Endothelial cell of umbilical vein (primary cell): Measurements from ENCODE around the gene P2RY6. TPM values are rescaled to one million over a fixed set of nuclear protein-coding genes. Genes with fewer than 3 reads are reported as not detected.

Experiments used
- BruUV-seq: library from RNA; stranded (reverse); fragments of 400-500 nt; replicated peaks from 2 replicates; lab custom pipeline; 2021; lab: Mats Ljungman, UMichigan
- CTCF ChIA-PET: fragments of 300-600, 350-600 bp; sonication (Branson Sonifier 250); formaldehyde crosslinking; loops from one replicate; lab custom pipeline; 2021; ENCODE audit warnings: antibody characterized with exemption, inconsistent platforms; lab: Charles Lee
- POLR2A ChIA-PET: fragments of 300-600, 350-600 bp; sonication (Branson Sonifier 250); formaldehyde crosslinking; loops from one replicate; lab custom pipeline; 2021; ENCODE audit warnings: antibody characterized with exemption, inconsistent platforms; lab: Charles Lee
- DNase-seq: peaks from one replicate; pipeline ENCODE4 v3.0.0-alpha.2; 2011; ENCODE audit warnings: low read depth, low spot score
- FAIRE-seq: peaks from 2 replicates; lab custom pipeline; 2011; peaks lifted over from hg19 to GRCh38; lab: Jason Lieb, UNC
- H2AFZ ChIP-seq: 2 replicates; pipeline ENCODE4 v1.6.0; 2012; ENCODE audit warnings: low read depth, low read length, control low read depth, inconsistent platforms
- H3K27ac ChIP-seq: 2 replicates; pipeline ENCODE4 v1.5.1; 2011; ENCODE audit warnings: low read depth, mild to moderate bottlenecking, control low read depth, low read length, moderate library complexity; ENCODE audit not compliant: insufficient read depth
- H3K27me3 ChIP-seq, 2 experiments: 2 replicates each; pipeline versions ENCODE4 v1.6.0 to v1.6.1; 2011; ENCODE audit warnings: low read length in 2 of 2, mixed read lengths in 1 of 2; ENCODE audit not compliant: control insufficient read depth in 2 of 2, insufficient read depth in 2 of 2
- H3K36me3 ChIP-seq, 2 experiments: 2 replicates in 1 of 2; 3 replicates in 1 of 2; pipeline ENCODE4 v1.5.1; 2011; ENCODE audit warnings: low read length in 2 of 2, mild to moderate bottlenecking in 1 of 2, moderate library complexity in 1 of 2; ENCODE audit not compliant: control insufficient read depth in 2 of 2, insufficient read depth in 2 of 2; ENCODE audit errors: extremely low read depth in 1 of 2
- H3K4me1 ChIP-seq: 3 replicates; pipeline ENCODE4 v1.5.1; 2011; ENCODE audit warnings: mild to moderate bottlenecking, low read length; ENCODE audit not compliant: control insufficient read depth, insufficient read depth; ENCODE audit errors: extremely low read depth
- H3K4me2 ChIP-seq: 2 replicates; pipeline ENCODE4 v1.6.1; 2011; ENCODE audit warnings: low read length, control low read depth, mixed read lengths; ENCODE audit not compliant: insufficient read depth
- H3K4me3 ChIP-seq, 3 experiments: fragments of 200-600 bp in 1 of 3; sonication (generic), shearing (Covaris generic) in 1 of 3; replicated peaks in 1 of 3; 2 replicates each; pipeline ENCODE4 v1.5.1; 2011 to 2016; ENCODE audit warnings: control low read depth in 3 of 3, low read length in 3 of 3, mild to moderate bottlenecking in 2 of 3, inconsistent platforms in 1 of 3, low read depth in 1 of 3, moderate library complexity in 1 of 3; ENCODE audit not compliant: insufficient read depth in 1 of 3
- H3K79me2 ChIP-seq: 2 replicates; pipeline ENCODE4 v1.6.0; 2012; ENCODE audit warnings: low read length, inconsistent platforms; ENCODE audit not compliant: control insufficient read depth, insufficient read depth
- H3K9ac ChIP-seq: replicated peaks from 2 replicates; pipeline ENCODE3; 2011; ENCODE audit warnings: low read length, control low read depth; ENCODE audit not compliant: insufficient read depth; ENCODE audit errors: extremely low read depth
- H3K9me1 ChIP-seq: replicated peaks from 3 replicates; pipeline ENCODE4 v1.6.0; 2011; ENCODE audit warnings: mild to moderate bottlenecking, low read length; ENCODE audit not compliant: control insufficient read depth, insufficient read depth; ENCODE audit errors: extremely low read depth
- H3K9me3 ChIP-seq: replicated peaks from 2 replicates; pipeline ENCODE4 v1.5.1; 2012; ENCODE audit warnings: low read length, inconsistent platforms; ENCODE audit not compliant: control insufficient read depth, insufficient read depth
- H4K20me1 ChIP-seq: replicated peaks from 2 replicates; pipeline ENCODE3; 2011; ENCODE audit warnings: mild to moderate bottlenecking, low read length; ENCODE audit not compliant: control insufficient read depth, insufficient read depth; ENCODE audit errors: extremely low read depth
- CTCF ChIP-seq, 2 donors: IDR thresholded peaks; 1 replicate in 1 of 2; 2 replicates in 1 of 2; pipeline ENCODE4 v1.5.1; 2011; ENCODE audit warnings: low read length in 2 of 2, mild to moderate bottlenecking in 2 of 2, moderate library complexity in 2 of 2, control low read depth in 1 of 2, inconsistent platforms in 1 of 2, low read depth in 1 of 2; ENCODE audit not compliant: insufficient read depth in 1 of 2; ENCODE audit errors: extremely low read depth in 1 of 2
- EZH2 ChIP-seq: IDR thresholded peaks from 2 replicates; pipeline ENCODE4 v1.6.1; 2012; ENCODE audit warnings: borderline replicate concordance, low read depth, mild to moderate bottlenecking, moderate library complexity, low read length, inconsistent platforms; ENCODE audit not compliant: severe bottlenecking
- FOS ChIP-seq: IDR thresholded peaks from 2 replicates; pipeline ENCODE4 v1.6.1; 2011; ENCODE audit warnings: mild to moderate bottlenecking, low read length, moderate library complexity, borderline replicate concordance; ENCODE audit not compliant: insufficient read depth
- JUN ChIP-seq: IDR thresholded peaks from 2 replicates; pipeline ENCODE4 v1.6.1; 2011; ENCODE audit warnings: borderline replicate concordance, low read depth; ENCODE audit not compliant: insufficient read length, insufficient read depth
- MYC ChIP-seq: IDR thresholded peaks from one replicate; pipeline ENCODE4 v1.6.1; 2011; ENCODE audit warnings: mild to moderate bottlenecking, low read depth, low read length
- POLR2AphosphoS5 ChIP-seq: IDR thresholded peaks from 2 replicates; pipeline ENCODE4 v1.6.1; 2012; ENCODE audit warnings: low read depth, mild to moderate bottlenecking, control low read depth, low read length, moderate library complexity; ENCODE audit not compliant: insufficient read depth
- dilution Hi-C: fragments of 300-500 bp; cut with MboI; formaldehyde crosslinking; loops from one replicate; pipeline ENCODE4 v1.15.0; 2019; ENCODE audit warnings: low sequenced_read_pairs; ENCODE audit not compliant: extremely low pct_ligation_motif_present
- intact Hi-C: fragments of 100-400 bp; cut with micrococcal nuclease; formaldehyde crosslinking; loops from one replicate; pipeline ENCODE4 v1.10.0; 2022
- polyA plus RNA-seq, 4 experiments: library from polyadenylated mRNA; depleted of rRNA in 3 of 4; stranded (reverse) in 3 of 4; unstranded in 1 of 4; fragments of >200 nt; gene quantifications; 2 replicates each; pipeline versions ENCODE4 v1.2.1 to v1.2.3, GENCODE V29; 2011 to 2012; ENCODE audit warnings: missing spikeins in 1 of 4
- total RNA-seq: library from RNA; stranded (reverse); gene quantifications from 2 replicates; pipeline ENCODE4 v1.2.3, GENCODE V29; 2021
- TF ChIP-seq, protein P1 (sequence below): IDR thresholded peaks from 2 replicates; pipeline ENCODE4 v1.6.1; 2011; ENCODE audit not compliant: insufficient read depth, insufficient read length

Gene P2RY6
- total and polyA plus RNA-seq, 2 donors (not counting 3 experiments of a cell fraction or from before 2014, with no cell fraction given) = 0.47 TPM; not detected in 1

GRCh38 chr11:73225001-73225686 is 47.0 kb upstream of the P2RY6 start:
- H3K27me3 ChIP-seq = no peaks in the 10 kb centered on the region
- FAIRE-seq (no peak), DNase-seq (no peak)
- CTCF ChIA-PET = interaction anchor here (0.9 to 3.1 kb wide), 5 partner anchors 8 to 32 kb away, joined by 3 to 26 read pairs (median 3); no protein-coding TSS in a partner anchor
- H3K9ac ChIP-seq = no peak overlapping the region
- TF ChIP-seq FOS (no peak), EZH2 (no peak), MYC (no peak), JUN (no peak), POLR2AphosphoS5 (no peak), CTCF (IDR thresholded peaks at IDR 0.05; ENCODE audit: extremely low read depth in 1 of 2, insufficient read depth in 1 of 2, low read depth in 1 of 2, low read length in 2 of 2) (no peak)
- TF ChIP-seq, protein P1, sequence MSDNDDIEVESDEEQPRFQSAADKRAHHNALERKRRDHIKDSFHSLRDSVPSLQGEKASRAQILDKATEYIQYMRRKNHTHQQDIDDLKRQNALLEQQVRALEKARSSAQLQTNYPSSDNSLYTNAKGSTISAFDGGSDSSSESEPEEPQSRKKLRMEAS = no peak
- H3K4me2 ChIP-seq = no peak overlapping the region
- H3K9me1 ChIP-seq = no peaks in the 10 kb centered on the region
- H3K27ac ChIP-seq = no peak overlapping the region
- no peak overlapping the region for H3K4me3 ChIP-seq
- no TSS peak for BruUV-seq
- H2AFZ ChIP-seq = no peak overlapping the region
- H3K4me1 ChIP-seq = no peaks in the 10 kb centered on the region
- H3K36me3 ChIP-seq = no peaks in the 10 kb centered on the region
- dilution Hi-C loops = no loop called here
- no peaks in the 10 kb centered on the region for H4K20me1 ChIP-seq
- intact Hi-C loops = no loop called here
- H3K9me3 ChIP-seq = no peaks in the 10 kb centered on the region
- POLR2A ChIA-PET = no interaction called here
- H3K79me2 ChIP-seq = no peaks in the 10 kb centered on the region
